Neural progenitor cell (in vitro differentiated cells): ENCODE measurements around the gene PIGA. TPM values are rescaled to one million over a fixed set of nuclear protein-coding genes. Genes with fewer than 3 reads are reported as not detected.

ENCODE experiments used
- DNase-seq: peaks from one replicate; pipeline ENCODE4 v3.0.0-alpha.2; 2016; ENCODE audit warnings: low spot score
- H2AFZ ChIP-seq: fragments of 200-600 bp; sonication (generic); replicated peaks from 2 replicates; pipeline ENCODE4 v1.6.1; 2016; ENCODE audit warnings: antibody characterized with exemption
- H3F3A ChIP-seq: fragments of 200-600 bp; sonication (generic); 2 replicates; pipeline ENCODE4 v1.6.1; 2016; ENCODE audit warnings: antibody characterized with exemption, low read depth
- H3K27ac ChIP-seq: fragments of 200-600 bp; sonication (generic); 2 replicates; pipeline ENCODE4 v1.5.1; 2016; ENCODE audit warnings: mild to moderate bottlenecking
- H3K27me3 ChIP-seq: fragments of 200-600 bp; sonication (generic); 2 replicates; pipeline ENCODE4 v1.6.1; 2016; ENCODE audit warnings: mild to moderate bottlenecking, moderate library complexity
- H3K36me3 ChIP-seq: fragments of 200-600 bp; sonication (generic); 2 replicates; pipeline ENCODE4 v1.5.1; 2016
- H3K4me1 ChIP-seq: fragments of 200-600 bp; sonication (generic); 2 replicates; pipeline ENCODE4 v1.6.1; 2016; ENCODE audit warnings: mixed run types
- H3K4me2 ChIP-seq: fragments of 200-600 bp; sonication (generic); 2 replicates; pipeline ENCODE4 v1.6.1; 2016
- H3K4me3 ChIP-seq: fragments of 200-600 bp; sonication (generic); 2 replicates; pipeline ENCODE4 v1.5.1; 2016
- H3K79me2 ChIP-seq: fragments of 200-600 bp; sonication (generic); 2 replicates; pipeline ENCODE4 v1.6.1; 2016; ENCODE audit warnings: low read depth
- H3K9ac ChIP-seq: fragments of 200-600 bp; sonication (generic); 2 replicates; pipeline ENCODE4 v1.6.1; 2016
- H3K9me3 ChIP-seq: fragments of 200-600 bp; sonication (generic); 2 replicates; pipeline ENCODE4 v1.5.1; 2016; ENCODE audit warnings: low read depth
- H4K20me1 ChIP-seq: fragments of 200-600 bp; sonication (generic); 2 replicates; pipeline ENCODE4 v1.6.1; 2016; ENCODE audit warnings: low read depth
- H3K27ac Mint-ChIP-seq: 3 replicates; pipeline ENCODE4 v1.8.0; 2021; ENCODE audit warnings: mixed read lengths
- H3K27me3 Mint-ChIP-seq: 2 replicates; pipeline ENCODE4 v1.8.0; 2022; ENCODE audit warnings: low read depth, mild to moderate bottlenecking, inconsistent platforms, moderate library complexity, mixed read lengths; ENCODE audit not compliant: insufficient read depth
- H3K36me3 Mint-ChIP-seq: 3 replicates; pipeline ENCODE4 v1.8.0; 2021; ENCODE audit warnings: mixed read lengths
- H3K4me1 Mint-ChIP-seq: 3 replicates; pipeline ENCODE4 v1.8.0; 2021; ENCODE audit warnings: mixed read lengths
- H3K4me3 Mint-ChIP-seq: 3 replicates; pipeline ENCODE4 v1.8.0; 2021; ENCODE audit warnings: mild to moderate bottlenecking, moderate library complexity, mixed read lengths
- H3K9me3 Mint-ChIP-seq: 3 replicates; pipeline ENCODE4 v1.8.0; 2020; ENCODE audit warnings: mixed read lengths
- EZH2 ChIP-seq: fragments of 200-600 bp; sonication (generic); IDR thresholded peaks from 2 replicates; pipeline ENCODE4 v1.6.1; 2017; ENCODE audit warnings: antibody characterized with exemption, mild to moderate bottlenecking, moderate library complexity
- EZH2phosphoT487 ChIP-seq: fragments of 200-600 bp; sonication (generic); IDR thresholded peaks from 2 replicates; pipeline ENCODE4 v1.6.1; 2017; ENCODE audit warnings: antibody characterized with exemption
- total RNA-seq: library from RNA; depleted of rRNA; stranded (reverse); fragments of >200 nt; gene quantifications from 2 replicates; pipeline ENCODE4 v1.2.3, GENCODE V29; 2015; ENCODE audit warnings: low replicate concordance
- TF ChIP-seq, protein P1 (sequence below): fragments of 200-600 bp; sonication (generic); IDR thresholded peaks from 2 replicates; pipeline ENCODE4 v1.5.1; 2017; ENCODE audit warnings: antibody characterized with exemption, mild to moderate bottlenecking

Gene PIGA
- total RNA-seq, 1 donor from 2014 or later, result 23.9 TPM

- Histone ChIP-seq H3K36me3 (no peaks in the 10 kb centered on the region), H3F3A (no peaks in the 10 kb centered on the region), H3K9ac (no peak overlapping the region), H3K27ac (no peak overlapping the region), H3K4me1 (no peaks in the 10 kb centered on the region), H4K20me1 (no peaks in the 10 kb centered on the region), H3K4me3 (no peak overlapping the region), H3K27me3 (no peaks in the 10 kb centered on the region), H2AFZ (no peak overlapping the region), H3K79me2 (no peaks in the 10 kb centered on the region), H3K4me2 (no peak overlapping the region), H3K9me3 (no peaks in the 10 kb centered on the region)
- Mint-ChIP-seq H3K9me3 (no peaks in the 10 kb centered on the region), H3K27me3 (peaks cover 3% of the 10 kb centered on the region), H3K27ac (no peak overlapping the region), H3K4me3 (no peak overlapping the region), H3K4me1 (no peaks in the 10 kb centered on the region), H3K36me3 (no peaks in the 10 kb centered on the region)
- TF ChIP-seq EZH2, result no peak
- TF ChIP-seq EZH2phosphoT487, result no peak
- TF ChIP-seq, protein P1, sequence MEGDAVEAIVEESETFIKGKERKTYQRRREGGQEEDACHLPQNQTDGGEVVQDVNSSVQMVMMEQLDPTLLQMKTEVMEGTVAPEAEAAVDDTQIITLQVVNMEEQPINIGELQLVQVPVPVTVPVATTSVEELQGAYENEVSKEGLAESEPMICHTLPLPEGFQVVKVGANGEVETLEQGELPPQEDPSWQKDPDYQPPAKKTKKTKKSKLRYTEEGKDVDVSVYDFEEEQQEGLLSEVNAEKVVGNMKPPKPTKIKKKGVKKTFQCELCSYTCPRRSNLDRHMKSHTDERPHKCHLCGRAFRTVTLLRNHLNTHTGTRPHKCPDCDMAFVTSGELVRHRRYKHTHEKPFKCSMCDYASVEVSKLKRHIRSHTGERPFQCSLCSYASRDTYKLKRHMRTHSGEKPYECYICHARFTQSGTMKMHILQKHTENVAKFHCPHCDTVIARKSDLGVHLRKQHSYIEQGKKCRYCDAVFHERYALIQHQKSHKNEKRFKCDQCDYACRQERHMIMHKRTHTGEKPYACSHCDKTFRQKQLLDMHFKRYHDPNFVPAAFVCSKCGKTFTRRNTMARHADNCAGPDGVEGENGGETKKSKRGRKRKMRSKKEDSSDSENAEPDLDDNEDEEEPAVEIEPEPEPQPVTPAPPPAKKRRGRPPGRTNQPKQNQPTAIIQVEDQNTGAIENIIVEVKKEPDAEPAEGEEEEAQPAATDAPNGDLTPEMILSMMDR, result no peak
- DNase-seq, result no peak
Observed at GRCh38 chrX:15298201-15298600, 37.1 kb downstream of the PIGA start.

GRCh38 chrX:15293451-15293850, 41.9 kb downstream of the PIGA start:
- TF ChIP-seq EZH2phosphoT487, result no peak
- no peak for TF ChIP-seq EZH2
- TF ChIP-seq, protein P1, result no peak
- H3K27ac Mint-ChIP-seq, result no peak overlapping the region
- no peaks in the 10 kb centered on the region for H3K36me3 Mint-ChIP-seq
- no peaks in the 10 kb centered on the region for H3K9me3 ChIP-seq
- DNase-seq, result no peak
- H3K4me2 ChIP-seq, result no peak overlapping the region
- no peak overlapping the region for H3K4me3 Mint-ChIP-seq
- H2AFZ ChIP-seq, result no peak overlapping the region
- no peaks in the 10 kb centered on the region for H3K4me1 Mint-ChIP-seq
- H3K27me3 ChIP-seq, result no peaks in the 10 kb centered on the region
- no peaks in the 10 kb centered on the region for H4K20me1 ChIP-seq
- H3K27me3 Mint-ChIP-seq, result peaks cover under 1% of the 10 kb centered on the region
- H3K9ac ChIP-seq, result no peak overlapping the region
- H3F3A ChIP-seq, result no peaks in the 10 kb centered on the region
- H3K36me3 ChIP-seq, result no peaks in the 10 kb centered on the region
- no peaks in the 10 kb centered on the region for H3K79me2 ChIP-seq
- H3K27ac ChIP-seq, result no peak overlapping the region
- H3K4me1 ChIP-seq, result no peaks in the 10 kb centered on the region
- H3K9me3 Mint-ChIP-seq, result no peaks in the 10 kb centered on the region
- H3K4me3 ChIP-seq, result no peak overlapping the region

DNA sequence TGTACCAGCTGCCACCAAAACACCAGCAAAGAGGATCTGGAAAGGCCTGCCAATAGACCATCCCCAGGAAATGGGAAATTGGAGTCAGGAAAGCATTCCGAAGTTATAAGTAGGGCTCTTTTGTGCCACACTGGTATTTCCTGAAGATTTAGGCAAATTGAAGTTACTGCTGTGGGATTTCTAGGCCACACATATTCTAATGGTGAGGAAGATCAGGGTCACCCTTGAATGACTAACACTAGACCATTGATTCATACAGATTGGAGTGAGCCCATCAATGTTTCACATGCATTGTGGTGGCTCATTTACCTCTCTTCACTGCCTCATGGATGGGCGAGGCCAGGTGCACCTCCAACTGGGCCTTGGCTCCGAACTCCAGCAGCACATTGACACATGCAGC, 42.5 kb downstream of the PIGA start:
- Histone ChIP-seq H3K36me3 (no peaks in the 10 kb centered on the region), H3K27ac (no peak overlapping the region), H3K4me3 (no peak overlapping the region), H3F3A (no peaks in the 10 kb centered on the region), H3K27me3 (no peaks in the 10 kb centered on the region), H3K4me1 (no peaks in the 10 kb centered on the region), H2AFZ (no peak overlapping the region), H3K9ac (no peak overlapping the region), H3K4me2 (no peak overlapping the region), H4K20me1 (no peaks in the 10 kb centered on the region), H3K9me3 (no peaks in the 10 kb centered on the region), H3K79me2 (no peaks in the 10 kb centered on the region)
- no peaks in the 10 kb centered on the region for H3K27me3 Mint-ChIP-seq
- H3K27ac Mint-ChIP-seq, result no peak overlapping the region
- no peaks in the 10 kb centered on the region for H3K4me1 Mint-ChIP-seq
- H3K9me3 Mint-ChIP-seq, result no peaks in the 10 kb centered on the region
- H3K4me3 Mint-ChIP-seq, result no peak overlapping the region
- no peak for DNase-seq
- H3K36me3 Mint-ChIP-seq, result no peaks in the 10 kb centered on the region
- no peak for TF ChIP-seq EZH2
- TF ChIP-seq, protein P1, result no peak
- TF ChIP-seq EZH2phosphoT487, result no peak

DNA sequence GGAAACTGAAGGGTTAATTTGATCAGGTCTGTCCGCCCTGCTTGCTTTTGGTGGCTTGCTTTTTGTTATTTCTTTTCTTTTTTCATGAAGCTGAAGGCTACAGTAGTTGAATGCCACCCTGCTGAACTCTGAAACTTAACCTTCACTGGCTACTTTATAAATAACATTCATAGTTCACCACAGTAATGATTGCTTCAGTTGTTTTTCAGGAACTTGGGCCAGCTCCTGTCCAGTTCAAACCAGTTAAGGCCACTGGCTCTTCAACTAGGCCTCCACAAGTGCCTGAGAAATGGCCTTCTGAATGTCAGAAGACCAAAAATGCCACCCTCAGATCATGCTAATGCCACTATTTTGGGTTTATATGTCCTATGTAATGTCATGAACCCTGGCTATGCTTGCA, 57.7 kb downstream of the PIGA start:
- Histone ChIP-seq H3K4me2 (no peak overlapping the region), H3K27me3 (no peaks in the 10 kb centered on the region), H3K36me3 (no peaks in the 10 kb centered on the region), H3K79me2 (no peaks in the 10 kb centered on the region), H3K9ac (no peak overlapping the region), H3K27ac (no peak overlapping the region), H3F3A (no peaks in the 10 kb centered on the region), H2AFZ (no peak overlapping the region), H3K9me3 (peaks cover 5% of the 10 kb centered on the region), H4K20me1 (no peaks in the 10 kb centered on the region), H3K4me1 (no peaks in the 10 kb centered on the region), H3K4me3 (no peak overlapping the region)
- Mint-ChIP-seq H3K9me3 (peaks cover 2% of the 10 kb centered on the region), H3K27me3 (peaks cover 6% of the 10 kb centered on the region), H3K27ac (no peak overlapping the region), H3K4me1 (no peaks in the 10 kb centered on the region), H3K4me3 (no peak overlapping the region), H3K36me3 (no peaks in the 10 kb centered on the region)
- no peak for TF ChIP-seq EZH2phosphoT487
- TF ChIP-seq, protein P1, result no peak
- TF ChIP-seq EZH2, result no peak
- no peak for DNase-seq
